Left lobe of liver (tissue), 2 donors: ENCODE measurements around the gene SLC9A4. TPM values are rescaled to one million over a fixed set of nuclear protein-coding genes. Genes with fewer than 3 reads are reported as not detected.
A peak's percentile ranks its signal among the peaks of the same experiment; 100 is the strongest.

Experiments used
- ATAC-seq: fragments of 200-7000 bp; cut with Tn5 transposase; one replicate; pipeline ENCODE4 v1.9.1; 2020; ENCODE audit warnings: mild to moderate bottlenecking, moderate library complexity
- DNase-seq: peaks from one replicate; pipeline ENCODE4 v3.0.0-alpha.2; 2020; ENCODE audit warnings: low spot score
- total RNA-seq: library from RNA; stranded (reverse); gene quantifications from one replicate; pipeline ENCODE4 v1.2.1, GENCODE V29; 2021
- donor health status: DM: no; HTN: no; CAD: no; lungs with moderate emphysema.
- donor health status: DM: no; HTN: yes; CAD: no.

The SLC9A4 gene
- total RNA-seq, 1 donor from 2014 or later: not detected

GRCh38 chr2:102449370-102449974 is 23.6 kb upstream of the SLC9A4 start:
- DNase-seq (no peak), ATAC-seq (peak; percentile 78)

GRCh38 chr2:102451968-102452367 is 21.1 kb upstream of the SLC9A4 start:
- ATAC-seq (no peak), DNase-seq (no peak)

- DNase-seq: no peak
Observed at GRCh38 chr2:102453501-102453900, 19.5 kb upstream of the SLC9A4 start.

GRCh38 chr2:102455061-102455670 is 17.9 kb upstream of the SLC9A4 start:
- no peak for ATAC-seq

More at GRCh38 chr2:102453501-102453900, 19.5 kb upstream of the SLC9A4 start:
- no peak for ATAC-seq

GRCh38 chr2:102460467-102460866 is 12.6 kb upstream of the SLC9A4 start:
- ATAC-seq (no peak), DNase-seq (no peak)

More at GRCh38 chr2:102455061-102455670, 17.9 kb upstream of the SLC9A4 start:
- DNase-seq: no peak

GRCh38 chr2:102461188-102461587 is 11.8 kb upstream of the SLC9A4 start:
- no peak for DNase-seq
- no peak for ATAC-seq

GRCh38 chr2:102463160-102463559 is 9.9 kb upstream of the SLC9A4 start:
- ATAC-seq (no peak), DNase-seq (no peak)

GRCh38 chr2:102470168-102470567 is 2.9 kb upstream of the SLC9A4 start:
- ATAC-seq (no peak), DNase-seq (no peak)

- DNase-seq (no peak), ATAC-seq (no peak)
Observed at GRCh38 chr2:102473631-102474030, 605 bp downstream of the SLC9A4 start.

- ATAC-seq (no peak), DNase-seq (no peak)
Observed at GRCh38 chr2:102474785-102475184, 1.8 kb downstream of the SLC9A4 start.

GRCh38 chr2:102478686-102479470 is 5.9 kb downstream of the SLC9A4 start:
- DNase-seq: no peak
- ATAC-seq: no peak

- ATAC-seq (no peak), DNase-seq (no peak)
Observed at GRCh38 chr2:102480285-102481195, 7.5 kb downstream of the SLC9A4 start.

GRCh38 chr2:102481931-102482330 is 8.9 kb downstream of the SLC9A4 start:
- ATAC-seq (no peak), DNase-seq (no peak)

- no peak for ATAC-seq
- no peak for DNase-seq
Observed at GRCh38 chr2:102483086-102483485, 10.1 kb downstream of the SLC9A4 start.

- DNase-seq (no peak), ATAC-seq (no peak)
Observed at GRCh38 chr2:102484310-102485061, 11.5 kb downstream of the SLC9A4 start.

- DNase-seq: no peak
- ATAC-seq: peak; percentile 89
Observed at GRCh38 chr2:102485147-102485785, 12.2 kb downstream of the SLC9A4 start.

- DNase-seq: no peak
- no peak for ATAC-seq
Observed at GRCh38 chr2:102486941-102487702, 14.1 kb downstream of the SLC9A4 start.

GRCh38 chr2:102487761-102488462 is 14.9 kb downstream of the SLC9A4 start:
- DNase-seq (no peak), ATAC-seq (no peak)
